ENCODE measurements around the gene SCUBE3. TPM values are rescaled to one million over a fixed set of nuclear protein-coding genes. Genes with fewer than 3 reads are reported as not detected.

The SCUBE3 gene
- total RNA-seq, 1 donor from 2014 or later = 0.56 TPM

GRCh38 chr6:35258336-35258735 is 44.6 kb downstream of the SCUBE3 start:
- no peaks in the 10 kb centered on the region for H3K36me3 ChIP-seq
- peaks cover 28% of the 10 kb centered on the region for H3K4me1 ChIP-seq
- H3K27ac ChIP-seq = peak overlapping the region; percentile 98
- intact Hi-C loops (cut with DNase I) = no loop called here
- H3K9me3 ChIP-seq = no peaks in the 10 kb centered on the region
- no peaks in the 10 kb centered on the region for H3K27me3 ChIP-seq (ENCODE audit: low read depth)
- H3K4me3 ChIP-seq = peak overlapping the region; percentile 77
- no peak for TF ChIP-seq CTCF (IDR thresholded peaks at IDR 0.05)
- ATAC-seq = no peak
- DNase-seq = no peak

- no peaks in the 10 kb centered on the region for H3K27me3 ChIP-seq (ENCODE audit: low read depth)
- peak overlapping the region; percentile 98 for H3K27ac ChIP-seq
- peak overlapping the region; percentile 77 for H3K4me3 ChIP-seq
- intact Hi-C loops (cut with DNase I) = no loop called here
- peaks cover 30% of the 10 kb centered on the region for H3K4me1 ChIP-seq
- no peak for TF ChIP-seq CTCF (IDR thresholded peaks at IDR 0.05)
- H3K9me3 ChIP-seq = no peaks in the 10 kb centered on the region
- ATAC-seq (peak in 1 of 2 donors; percentile 21), DNase-seq (peak; percentile 53)
- H3K36me3 ChIP-seq = no peaks in the 10 kb centered on the region
Observed at GRCh38 chr6:35258858-35259193, 45.1 kb downstream of the SCUBE3 start.

- DNase-seq (peak; percentile 99), ATAC-seq (peak; percentile 97)
- intact Hi-C loops (cut with DNase I) = no loop called here
- Histone ChIP-seq H3K27me3 (ENCODE audit: low read depth) (no peaks in the 10 kb centered on the region), H3K4me1 (peaks cover 35% of the 10 kb centered on the region), H3K9me3 (no peaks in the 10 kb centered on the region), H3K36me3 (no peaks in the 10 kb centered on the region), H3K4me3 (peak within 1 kb of the TSS; percentile 77), H3K27ac (peak within 1 kb of the TSS; percentile 98)
- TF ChIP-seq CTCF (IDR thresholded peaks at IDR 0.05) = no peak
Observed at GRCh38 chr6:35259194-35259947, 45.6 kb downstream of the SCUBE3 start, which contains the start of gene ZNF76. Gene ZNF76 (plus strand): TSS chr6:35259735. CDS start chr6:35281152, 21,417 bp downstream.

GRCh38 chr6:35259948-35260590 is 46.3 kb downstream of the SCUBE3 start:
- ATAC-seq = peak; percentile 84 to 86
- no peak for TF ChIP-seq CTCF (IDR thresholded peaks at IDR 0.05)
- Histone ChIP-seq H3K27me3 (ENCODE audit: low read depth) (no peaks in the 10 kb centered on the region), H3K27ac (peak overlapping the region; percentile 98), H3K9me3 (no peaks in the 10 kb centered on the region), H3K36me3 (no peaks in the 10 kb centered on the region), H3K4me3 (peak overlapping the region; percentile 77), H3K4me1 (peaks cover 39% of the 10 kb centered on the region)
- intact Hi-C loops (cut with DNase I) = no loop called here
- peak; percentile 83 for DNase-seq

- Histone ChIP-seq H3K27me3 (ENCODE audit: low read depth) (no peaks in the 10 kb centered on the region), H3K27ac (peak overlapping the region; percentile 98), H3K9me3 (no peaks in the 10 kb centered on the region), H3K4me1 (peaks cover 39% of the 10 kb centered on the region), H3K4me3 (peak overlapping the region; percentile 77), H3K36me3 (no peaks in the 10 kb centered on the region)
- DNase-seq (no peak), ATAC-seq (no peak)
- TF ChIP-seq CTCF (IDR thresholded peaks at IDR 0.05) = no peak
- intact Hi-C loops (cut with DNase I) = no loop called here
Observed at GRCh38 chr6:35260591-35261570, 47.1 kb downstream of the SCUBE3 start.

All from lower lobe of right lung (tissue), 2 donors.